ENCODE data around the gene PCSK9.

- TF ChIP-seq ZNF510 (CRISPR knock-in tag; IDR thresholded peaks at IDR 0.05; ENCODE audit: low read depth) (no peak), TAF15 (IDR thresholded peaks at IDR 0.05; ENCODE audit: low read depth, low read length, poor library complexity, severe bottlenecking) (no peak), ZNF292 (CRISPR knock-in tag; IDR thresholded peaks at IDR 0.05; ENCODE audit: borderline replicate concordance, low read depth) (no peak), SUZ12 (IDR thresholded peaks at IDR 0.05; ENCODE audit: low read depth, low read length) (no peak), ZBTB38 (CRISPR knock-in tag; IDR thresholded peaks at IDR 0.05) (no peak), ZBTB1 (CRISPR knock-in tag; IDR thresholded peaks at IDR 0.05; ENCODE audit: borderline replicate concordance) (no peak), NFRKB (IDR thresholded peaks at IDR 0.05) (no peak), SP2 (CRISPR knock-in tag; IDR thresholded peaks at IDR 0.05) (no peak), U2AF1 (optimal IDR thresholded peaks at IDR 0.05; ENCODE audit: low read depth, low read length) (no peak), SMC3 (IDR thresholded peaks at IDR 0.05; ENCODE audit: low read length) (no peak), PREB (CRISPR knock-in tag; IDR thresholded peaks at IDR 0.05) (no peak), PRDM10 (CRISPR knock-in tag; IDR thresholded peaks at IDR 0.05; ENCODE audit: low read depth) (no peak), CTCF (CRISPR knock-in tag; IDR thresholded peaks at IDR 0.05) (no peak)
Measured at GRCh38 chr1:55078470-55078869, 39.1 kb downstream of the PCSK9 start.
